ENCODE measurements around the gene MOB2. TPM values are rescaled to one million over a fixed set of nuclear protein-coding genes. Genes with fewer than 3 reads are reported as not detected.

Gene MOB2
- polyA plus RNA-seq, 3 donors, result 22.1 to 44.1 (median 22.5) TPM

- Mint-ChIP-seq H3K9me3 (peaks cover 0 to under 1% (median 0%) of the 10 kb centered on the region in 7 donors), H3K36me3 (peaks cover 26 to 45% of the 10 kb centered on the region in 2 donors), H3K4me3 (no peak overlapping the region), H3K27me3 (ENCODE audit: low read depth in 3 of 3) (peaks cover 2% of the 10 kb centered on the region in 3 donors), H3K27ac (peak overlapping the region in 1 of 7 donors; percentile 53), H3K4me1 (peaks cover 2% of the 10 kb centered on the region)
- Histone ChIP-seq H3K79me2 (ENCODE audit: insufficient read depth, low read length) (peaks cover 93% of the 10 kb centered on the region), H4K20me1 (ENCODE audit: insufficient read depth, low read length) (peaks cover 99% of the 10 kb centered on the region), H3K9me3 (replicated peaks in 1 of 2; ENCODE audit: control insufficient read depth in 1 of 2, insufficient read depth in 1 of 2, low read length in 2 of 2) (no peaks in the 10 kb centered on the region), H3K9ac (ENCODE audit: insufficient read depth, low read length, poor library complexity, severe bottlenecking) (no peak overlapping the region), H2AFZ (ENCODE audit: insufficient read depth, low read depth, low read length, poor library complexity, severe bottlenecking) (no peak overlapping the region), H3K36me3 (replicated peaks in 1 of 2; ENCODE audit: control insufficient read depth in 1 of 2, insufficient read depth in 2 of 2, low read length in 2 of 2) (peaks cover 23 to 46% of the 10 kb centered on the region in 2 donors), H3K27me3 (ENCODE audit: control insufficient read depth in 2 of 2, insufficient read depth in 2 of 2, low read length in 2 of 2) (no peaks in the 10 kb centered on the region), H3K4me1 (ENCODE audit: control insufficient read depth in 1 of 2, insufficient read depth in 2 of 2, low read length in 2 of 2) (no peaks in the 10 kb centered on the region), H3K4me3 (replicated peaks in 1 of 3; ENCODE audit: low read depth in 2 of 3, low read length in 3 of 3) (no peak overlapping the region), H3K27ac (ENCODE audit: low read depth in 1 of 2, low read length in 2 of 2) (no peak overlapping the region), H3K4me2 (replicated peaks; ENCODE audit: extremely low read depth, low read length, poor library complexity, severe bottlenecking) (no peak overlapping the region)
- intact Hi-C loops (cut with micrococcal nuclease), result no loop called here
- no peak for DNase-seq
- WGBS (ENCODE audit: insufficient coverage), result 89% methylated on average over 18 of the region's 20 CpGs
- no peak for TF ChIP-seq CTCF (IDR thresholded peaks at IDR 0.05)
Observed at GRCh38 chr11:1532606-1533341, 46.2 kb upstream of the MOB2 start.

GRCh38 chr11:1532014-1532586 lies 45.5 kb upstream of the MOB2 start:
- no peak for DNase-seq
- Histone ChIP-seq H3K79me2 (ENCODE audit: insufficient read depth, low read length) (peaks cover 91% of the 10 kb centered on the region), H3K27me3 (ENCODE audit: control insufficient read depth in 2 of 2, insufficient read depth in 2 of 2, low read length in 2 of 2) (no peaks in the 10 kb centered on the region), H3K36me3 (replicated peaks in 1 of 2; ENCODE audit: control insufficient read depth in 1 of 2, insufficient read depth in 2 of 2, low read length in 2 of 2) (peaks cover 23 to 46% of the 10 kb centered on the region in 2 donors), H3K4me3 (replicated peaks in 1 of 3; ENCODE audit: low read depth in 2 of 3, low read length in 3 of 3) (no peak overlapping the region), H3K27ac (ENCODE audit: low read depth in 1 of 2, low read length in 2 of 2) (no peak overlapping the region), H3K9ac (ENCODE audit: insufficient read depth, low read length, poor library complexity, severe bottlenecking) (no peak overlapping the region), H2AFZ (ENCODE audit: insufficient read depth, low read depth, low read length, poor library complexity, severe bottlenecking) (no peak overlapping the region), H4K20me1 (ENCODE audit: insufficient read depth, low read length) (peaks cover 99% of the 10 kb centered on the region), H3K9me3 (replicated peaks in 1 of 2; ENCODE audit: control insufficient read depth in 1 of 2, insufficient read depth in 1 of 2, low read length in 2 of 2) (no peaks in the 10 kb centered on the region), H3K4me2 (replicated peaks; ENCODE audit: extremely low read depth, low read length, poor library complexity, severe bottlenecking) (no peak overlapping the region), H3K4me1 (ENCODE audit: control insufficient read depth in 1 of 2, insufficient read depth in 2 of 2, low read length in 2 of 2) (no peaks in the 10 kb centered on the region)
- intact Hi-C loops (cut with micrococcal nuclease), result no loop called here
- TF ChIP-seq CTCF (IDR thresholded peaks at IDR 0.05), result no peak
- Mint-ChIP-seq H3K27ac (peak overlapping the region in 3 of 7 donors; percentile 9 to 83 (median 46)), H3K27me3 (ENCODE audit: low read depth in 3 of 3) (no peaks in the 10 kb centered on the region), H3K4me3 (no peak overlapping the region), H3K9me3 (no peaks in the 10 kb centered on the region), H3K4me1 (peaks cover 2% of the 10 kb centered on the region), H3K36me3 (peaks cover 26 to 45% of the 10 kb centered on the region in 2 donors)
- 96% methylated on average over 16 of the region's 17 CpGs for WGBS (ENCODE audit: insufficient coverage)

Data from CD14-positive monocyte (primary cell).